ENCODE data around the gene ALG13.
"Not testable (repeated sequence)": the region's sequence is repeated elsewhere in the genome, so short reads cannot be mapped to it uniquely, and the experiment has no call there.

The ALG13 gene

GRCh38 chrX:111680988-111681779 lies at the start of gene ALG13:
Gene ALG13 (plus strand): TSS chrX:111681170. CDS start chrX:111681219, 49 bp downstream.
- peak; percentile 91 for DNase-seq (ENCODE audit: low spot score)

GRCh38 chrX:111634823-111635729 lies 45.9 kb upstream of the ALG13 start:
- no peak for DNase-seq (ENCODE audit: low spot score)

GRCh38 chrX:111641969-111642368 lies 39.0 kb upstream of the ALG13 start:
- no peak for DNase-seq (ENCODE audit: low spot score)

- DNase-seq (ENCODE audit: low spot score), result not testable (repeated sequence)
Measured at GRCh38 chrX:111645165-111645564, 35.8 kb upstream of the ALG13 start.

GRCh38 chrX:111645607-111646006 lies 35.4 kb upstream of the ALG13 start:
- DNase-seq (ENCODE audit: low spot score), result no peak

- DNase-seq (ENCODE audit: low spot score), result no peak
Measured at GRCh38 chrX:111646515-111646914, 34.5 kb upstream of the ALG13 start.

- DNase-seq (ENCODE audit: low spot score), result no peak
Measured at GRCh38 chrX:111648802-111649201, 32.2 kb upstream of the ALG13 start.

GRCh38 chrX:111649638-111650037 lies 31.3 kb upstream of the ALG13 start:
- DNase-seq (ENCODE audit: low spot score), result no peak

- no peak for DNase-seq (ENCODE audit: low spot score)
Measured at GRCh38 chrX:111650845-111651244, 30.1 kb upstream of the ALG13 start.

- DNase-seq (ENCODE audit: low spot score), result no peak
Measured at GRCh38 chrX:111652719-111653118, 28.3 kb upstream of the ALG13 start.

GRCh38 chrX:111661241-111661640 lies 19.7 kb upstream of the ALG13 start:
- DNase-seq (ENCODE audit: low spot score), result no peak

GRCh38 chrX:111662292-111662691 lies 18.7 kb upstream of the ALG13 start:
- no peak for DNase-seq (ENCODE audit: low spot score)

- no peak for DNase-seq (ENCODE audit: low spot score)
Measured at GRCh38 chrX:111671668-111672067, 9.3 kb upstream of the ALG13 start.

GRCh38 chrX:111687305-111687704 lies 6.3 kb downstream of the ALG13 start:
- no peak for DNase-seq (ENCODE audit: low spot score)

- no peak for DNase-seq (ENCODE audit: low spot score)
Measured at GRCh38 chrX:111695297-111695880, 14.4 kb downstream of the ALG13 start.

GRCh38 chrX:111719426-111720210 lies 38.6 kb downstream of the ALG13 start:
- DNase-seq (ENCODE audit: low spot score), result peak; percentile 16

- no peak for DNase-seq (ENCODE audit: low spot score)
Measured at GRCh38 chrX:111728096-111728495, 47.1 kb downstream of the ALG13 start.

- DNase-seq (ENCODE audit: low spot score), result no peak
Measured at GRCh38 chrX:111731351-111731750, 50.4 kb downstream of the ALG13 start.

GRCh38 chrX:111736571-111736970 lies 55.6 kb downstream of the ALG13 start:
- no peak for DNase-seq (ENCODE audit: low spot score)

- no peak for DNase-seq (ENCODE audit: low spot score)
Measured at GRCh38 chrX:111742018-111742417, 61.0 kb downstream of the ALG13 start.

GRCh38 chrX:111743316-111743715 lies 62.3 kb downstream of the ALG13 start:
- DNase-seq (ENCODE audit: low spot score), result no peak

GRCh38 chrX:111756486-111756885 lies 75.5 kb downstream of the ALG13 start:
- DNase-seq (ENCODE audit: low spot score), result no peak

All from NAMALWA (cell line).